HepG2 (cell line): ENCODE data around the gene SCFD2.

ENCODE experiments used
- CHD2 ChIP-seq: IDR thresholded peaks from 2 replicates; pipeline ENCODE4 v1.6.1; 2011; ENCODE audit warnings: low read depth, low read length, improper control_type of control experiment
- EP300 ChIP-seq, 3 experiments: sonication (generic) in 1 of 3; formaldehyde crosslinking in 1 of 3; IDR thresholded peaks; 2 replicates each; pipeline versions ENCODE4 v1.5.1 to v1.6.1; 2011 to 2020; ENCODE audit warnings: low read depth in 2 of 3, low read length in 2 of 3, borderline replicate concordance in 1 of 3, improper control_type of control experiment in 1 of 3, mild to moderate bottlenecking in 1 of 3, missing genetic modification reagents in 1 of 3, moderate library complexity in 1 of 3
- ZBTB1 ChIP-seq: sonication (generic); formaldehyde crosslinking; IDR thresholded peaks from 2 replicates; pipeline ENCODE4 v1.4.0; 2020; ENCODE audit warnings: missing genetic modification reagents, borderline replicate concordance

DNA sequence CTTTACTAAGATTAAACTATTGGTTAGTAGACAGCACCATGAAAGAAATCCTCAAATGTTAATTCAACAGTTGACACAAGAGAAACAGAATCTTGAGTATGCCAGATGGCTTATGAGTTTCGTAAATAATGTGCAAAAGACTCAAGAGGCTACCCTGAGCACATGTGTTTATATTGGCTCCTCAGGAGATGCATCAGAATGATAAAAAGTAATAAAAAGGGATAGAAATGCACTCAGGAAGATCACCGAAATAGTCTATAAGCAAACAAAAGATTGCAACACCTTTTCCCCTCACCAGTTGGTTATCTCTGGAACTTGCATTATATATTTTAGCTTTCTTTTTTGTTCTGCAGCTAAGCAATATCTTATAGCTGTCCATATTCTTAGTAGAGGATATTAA is 84.4 kb downstream of the SCFD2 start:
- TF ChIP-seq CHD2 (no peak), ZBTB1 (CRISPR knock-in tag) (no peak), EP300 (IDR thresholded peaks at IDR 0.05; ENCODE audit: low read depth in 2 of 2, low read length in 2 of 2) (no peak), EP300 (CRISPR knock-in tag; IDR thresholded peaks at IDR 0.05; ENCODE audit: borderline replicate concordance) (no peak)
